Measurements from ENCODE around the gene ABCB6. TPM values are rescaled to one million over a fixed set of nuclear protein-coding genes. Genes with fewer than 3 reads are reported as not detected.

Gene ABCB6
- total and polyA plus RNA-seq, 2 donors: 25.7 to 54.8 TPM

DNA sequence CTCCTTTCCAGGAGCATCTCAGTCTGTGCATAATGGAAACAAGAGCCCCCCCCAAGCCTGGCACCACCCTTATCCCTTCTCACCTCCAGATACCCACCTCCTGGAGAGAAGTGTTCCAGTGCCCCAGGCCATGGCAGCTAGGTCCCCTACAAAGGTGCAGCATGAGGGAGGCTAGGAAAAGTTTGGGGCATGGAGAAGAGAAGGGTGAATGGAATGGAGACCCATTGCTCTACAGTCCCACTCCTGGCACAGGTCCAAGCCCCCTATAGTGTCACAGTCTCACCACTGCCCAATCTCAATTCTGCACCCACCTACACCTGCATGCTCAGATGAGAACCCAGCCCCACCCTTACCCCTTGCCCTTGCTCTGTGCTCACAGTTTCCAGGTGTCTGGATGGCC is 49.8 kb downstream of the ABCB6 start:
- Histone ChIP-seq H3K4me3 (ENCODE audit: low read depth, low read length) (no peak overlapping the region), H3K36me3 (ENCODE audit: insufficient read depth) (peaks cover 5% of the 10 kb centered on the region), H3K27ac (ENCODE audit: low read depth) (no peak overlapping the region), H3K4me1 (ENCODE audit: insufficient read depth) (no peaks in the 10 kb centered on the region)
- no peak for DNase-seq (ENCODE audit: extremely low spot score)

DNA sequence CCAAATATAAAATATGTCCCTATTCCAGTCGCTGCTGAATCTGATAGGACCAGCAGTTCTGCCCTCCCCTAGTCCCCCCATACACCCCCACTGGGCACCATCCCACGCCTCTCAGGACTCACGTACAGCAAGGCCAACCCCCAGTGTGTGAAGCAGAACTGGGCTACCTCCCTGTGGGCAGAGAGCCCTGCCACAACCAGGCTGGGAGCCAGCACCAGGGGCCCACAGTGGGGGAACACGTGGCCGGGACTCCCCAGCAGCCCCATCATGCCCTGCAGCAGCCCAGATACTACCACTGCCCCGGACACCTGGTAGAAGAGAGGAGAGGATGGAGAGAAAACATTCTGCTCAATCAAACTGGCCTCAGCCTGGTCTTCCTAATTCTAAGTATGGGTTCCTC is 50.2 kb downstream of the ABCB6 start:
- Histone ChIP-seq H3K4me1 (ENCODE audit: insufficient read depth) (no peaks in the 10 kb centered on the region), H3K4me3 (ENCODE audit: low read depth, low read length) (no peak overlapping the region), H3K27ac (ENCODE audit: low read depth) (no peak overlapping the region), H3K36me3 (ENCODE audit: insufficient read depth) (peaks cover 5% of the 10 kb centered on the region)
- DNase-seq (ENCODE audit: extremely low spot score): no peak
- WGBS: 53% methylated on average over 6 of the region's 6 CpGs

DNA sequence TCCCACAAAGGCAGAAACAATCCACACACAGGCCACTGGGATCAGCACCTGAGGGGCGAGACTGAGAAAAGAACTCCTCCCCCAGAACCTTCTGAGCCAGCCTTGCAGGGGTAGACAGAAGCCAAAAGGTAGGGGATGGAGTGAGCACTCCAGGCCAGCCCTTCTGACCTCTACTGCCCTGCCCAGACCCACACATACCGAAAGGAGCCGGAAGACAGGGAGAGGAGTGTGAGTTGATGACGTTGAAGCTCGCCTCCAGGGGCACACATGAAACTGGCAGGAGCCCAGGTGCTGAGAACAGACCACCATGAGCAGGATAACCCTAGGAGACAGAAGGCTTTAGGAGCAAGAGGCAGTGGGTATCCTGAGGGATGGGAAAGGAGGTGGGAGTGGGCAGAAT is 50.8 kb downstream of the ABCB6 start:
- Histone ChIP-seq H3K4me1 (ENCODE audit: insufficient read depth) (no peaks in the 10 kb centered on the region), H3K36me3 (ENCODE audit: insufficient read depth) (peaks cover 5% of the 10 kb centered on the region), H3K4me3 (ENCODE audit: low read depth, low read length) (no peak overlapping the region), H3K27ac (ENCODE audit: low read depth) (no peak overlapping the region)
- DNase-seq (ENCODE audit: extremely low spot score): no peak
- WGBS: 51% methylated on average over 5 of the region's 5 CpGs

DNA sequence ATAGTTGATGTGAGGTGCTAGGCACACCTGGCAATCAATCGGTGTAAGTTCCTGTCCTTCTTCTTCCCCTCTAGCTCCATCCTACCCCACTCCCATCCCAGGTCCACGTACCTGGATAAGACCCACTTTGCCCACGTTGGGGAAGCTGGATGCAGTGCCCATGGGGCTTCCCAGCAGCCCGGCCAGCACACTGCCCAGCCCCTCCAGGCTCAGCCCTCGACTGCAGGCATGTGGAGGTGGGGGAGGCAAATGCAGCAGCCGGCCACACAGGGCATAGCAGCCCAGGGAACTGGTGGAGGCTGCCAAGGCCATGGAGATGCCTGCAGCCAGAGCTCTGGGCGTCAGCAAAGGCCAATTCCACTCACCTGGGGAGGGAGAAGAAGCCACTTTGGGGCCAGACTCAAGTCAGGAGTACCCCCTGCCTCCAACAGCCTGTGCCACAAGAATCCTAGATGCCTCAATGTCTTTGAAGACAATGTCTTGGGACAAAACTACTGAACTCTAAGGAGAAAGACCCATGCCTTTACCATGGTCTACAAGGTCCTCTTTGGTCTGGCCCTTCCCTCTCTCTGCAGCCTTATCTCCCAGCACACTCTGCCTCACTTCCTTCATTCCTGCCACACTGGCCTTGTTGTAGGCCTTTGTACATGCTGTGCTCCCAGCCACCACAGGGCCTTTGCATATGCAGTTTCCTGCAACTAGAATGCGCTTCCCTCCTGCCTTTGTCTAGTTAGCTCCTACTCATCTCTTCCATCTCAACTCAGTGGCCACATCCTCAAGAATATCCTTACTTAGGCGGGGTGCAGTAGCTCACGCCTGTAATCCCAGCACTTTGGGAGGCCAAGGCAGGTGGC is 53.5 kb downstream of the ABCB6 start:
- H3K4me1 ChIP-seq (ENCODE audit: insufficient read depth): no peaks in the 10 kb centered on the region
- H3K36me3 ChIP-seq (ENCODE audit: insufficient read depth): no peaks in the 10 kb centered on the region
- no peak overlapping the region for H3K4me3 ChIP-seq (ENCODE audit: low read depth, low read length)
- no peak for DNase-seq (ENCODE audit: extremely low spot score)
- no peak overlapping the region for H3K27ac ChIP-seq (ENCODE audit: low read depth)
- WGBS: 85% methylated on average over 10 of the region's 10 CpGs

DNA sequence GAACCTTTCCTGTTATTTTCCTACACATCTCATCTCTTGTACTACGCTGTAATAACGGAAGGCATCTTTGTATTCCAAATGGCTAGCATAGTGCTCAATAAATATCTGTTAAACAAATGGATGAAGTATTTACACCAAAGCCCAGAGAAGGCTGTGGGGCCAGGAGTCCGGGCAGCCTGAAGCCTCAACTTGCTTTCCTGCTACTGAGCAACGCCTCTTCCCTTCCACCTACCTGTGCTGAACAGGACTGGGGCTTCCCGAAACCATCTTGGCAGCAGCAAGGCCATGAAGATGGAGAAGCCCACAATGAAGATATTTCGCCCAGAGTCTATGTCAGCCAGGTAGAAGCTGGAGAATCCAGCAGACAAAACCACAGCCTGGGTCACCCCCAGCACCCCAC is 55.6 kb downstream of the ABCB6 start:
- no peak for DNase-seq (ENCODE audit: extremely low spot score)
- 88% methylated on average over 6 of the region's 6 CpGs for WGBS

DNA sequence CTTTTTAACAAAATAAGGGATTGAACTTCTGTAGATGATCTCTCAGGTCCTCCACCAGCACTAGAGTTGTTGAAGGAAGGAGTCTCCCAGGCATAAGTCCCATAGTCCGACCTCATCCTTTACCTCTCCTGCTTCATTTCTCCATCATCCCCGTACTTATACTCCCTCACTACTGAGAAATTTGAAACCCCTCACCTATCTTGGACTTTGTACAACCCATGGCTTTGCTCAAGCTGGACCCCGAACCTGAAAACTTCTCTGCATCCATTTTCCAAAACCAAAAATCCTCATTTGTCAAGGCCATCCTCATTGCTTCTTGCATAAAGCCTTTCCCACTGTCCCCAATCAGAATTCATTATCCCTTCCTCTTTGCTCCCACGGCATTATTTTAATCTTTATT is 57.7 kb downstream of the ABCB6 start:
- Histone ChIP-seq H3K4me3 (ENCODE audit: low read depth, low read length) (peak overlapping the region; percentile 45), H3K4me1 (ENCODE audit: insufficient read depth) (no peaks in the 10 kb centered on the region), H3K27ac (ENCODE audit: low read depth) (peak overlapping the region; percentile 90), H3K36me3 (ENCODE audit: insufficient read depth) (no peaks in the 10 kb centered on the region)
- DNase-seq (ENCODE audit: extremely low spot score): no peak
- 71% methylated on average over 4 of the region's 4 CpGs for WGBS

More for the DNA sequence above, 55.6 kb downstream of the ABCB6 start:
- Histone ChIP-seq H3K27ac (ENCODE audit: low read depth) (no peak overlapping the region), H3K36me3 (ENCODE audit: insufficient read depth) (no peaks in the 10 kb centered on the region), H3K4me1 (ENCODE audit: insufficient read depth) (no peaks in the 10 kb centered on the region), H3K4me3 (ENCODE audit: low read depth, low read length) (no peak overlapping the region)

DNA sequence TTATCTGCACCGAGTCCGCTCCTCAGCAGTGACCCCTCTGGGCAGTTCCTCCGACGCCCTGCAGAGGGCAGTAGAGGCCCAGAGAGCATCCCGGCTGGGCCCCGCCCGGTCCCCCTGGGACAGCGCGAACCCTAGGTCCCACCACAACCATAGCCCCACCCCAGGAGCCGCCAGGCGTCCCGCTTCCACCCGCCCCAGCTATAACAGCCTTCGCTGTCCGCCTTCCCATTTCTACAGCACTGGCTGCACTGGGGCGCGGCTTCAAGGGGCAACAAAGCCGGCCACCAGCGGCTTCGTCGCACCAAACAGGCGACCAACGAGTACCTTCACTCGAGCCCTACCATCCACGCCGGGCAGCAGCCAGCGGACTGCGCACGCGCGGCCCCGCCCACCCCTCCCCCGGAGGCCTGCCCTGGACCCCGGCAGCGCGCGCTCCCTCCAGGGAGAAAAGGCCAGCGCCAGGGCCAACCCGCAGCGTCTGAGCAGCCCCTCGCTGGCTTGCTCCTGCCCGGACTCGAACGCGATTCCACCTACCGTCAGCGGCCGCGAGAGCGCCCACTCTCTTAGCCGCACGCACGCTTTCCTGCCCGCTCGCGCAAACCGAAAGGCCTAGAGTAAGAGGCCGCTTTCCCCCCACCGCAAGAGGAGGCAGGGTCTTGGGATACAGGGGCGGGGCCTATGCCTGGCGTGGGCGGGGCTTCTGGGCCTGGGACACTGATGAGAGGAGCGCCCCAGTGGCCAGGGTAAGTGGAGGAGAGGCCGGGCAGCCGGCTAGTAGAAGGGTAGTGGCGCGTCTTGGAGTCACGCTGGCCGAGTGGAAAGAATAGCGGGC is 58.4 kb downstream of the ABCB6 start, which contains the start of gene NHEJ1:
Gene NHEJ1, minus strand, starts transcription at position 630 of the 832 bp plus-strand sequence. CDS start 2,453 bp downstream, outside the sequence.
- peak within 1 kb of the TSS; percentile 90 for H3K27ac ChIP-seq (ENCODE audit: low read depth)

More for the DNA sequence above, 58.4 kb downstream of the ABCB6 start, which contains the start of gene NHEJ1:
- no peaks in the 10 kb centered on the region for H3K36me3 ChIP-seq (ENCODE audit: insufficient read depth)
- no peaks in the 10 kb centered on the region for H3K4me1 ChIP-seq (ENCODE audit: insufficient read depth)
- peak within 1 kb of the TSS; percentile 45 for H3K4me3 ChIP-seq (ENCODE audit: low read depth, low read length)
- under 1% methylated on average over 70 of the region's 70 CpGs for WGBS
- DNase-seq (ENCODE audit: extremely low spot score): peak; percentile 83

Other genes starting within 250 kb of the ABCB6 start
- gene FEV, start 233.8 kb downstream of the ABCB6 start, total RNA-seq: not detected
- not detected for gene FEV, start 233.8 kb downstream of the ABCB6 start, polyA plus RNA-seq
- gene CRYBA2, start 225.5 kb downstream of the ABCB6 start, total RNA-seq: not detected
- not detected for gene CRYBA2, start 225.5 kb downstream of the ABCB6 start, polyA plus RNA-seq
- not detected for gene CFAP65, start 177.4 kb downstream of the ABCB6 start, total RNA-seq
- gene CFAP65, start 177.4 kb downstream of the ABCB6 start, polyA plus RNA-seq: not detected
- gene IHH, start 158.0 kb downstream of the ABCB6 start, total RNA-seq: not detected
- 0.13 TPM for gene IHH, start 158.0 kb downstream of the ABCB6 start, polyA plus RNA-seq
- 13.3 TPM for gene NHEJ1, start 58.1 kb downstream of the ABCB6 start, total RNA-seq
- 17.6 TPM for gene NHEJ1, start 58.1 kb downstream of the ABCB6 start, polyA plus RNA-seq
- gene SLC23A3, start 48.9 kb downstream of the ABCB6 start, total RNA-seq: 2.2 TPM
- gene SLC23A3, start 48.9 kb downstream of the ABCB6 start, polyA plus RNA-seq: 0.79 TPM
- gene CNPPD1, start 42.0 kb downstream of the ABCB6 start, total RNA-seq: 23.0 TPM
- 77.7 TPM for gene CNPPD1, start 42.0 kb downstream of the ABCB6 start, polyA plus RNA-seq
- gene RETREG2, start 40.7 kb downstream of the ABCB6 start, total RNA-seq: 34.7 TPM
- gene RETREG2, start 40.7 kb downstream of the ABCB6 start, polyA plus RNA-seq: 65.4 TPM
- gene ZFAND2B, start 12.2 kb downstream of the ABCB6 start, total RNA-seq: 15.3 TPM
- 38.2 TPM for gene ZFAND2B, start 12.2 kb downstream of the ABCB6 start, polyA plus RNA-seq
- gene ATG9A, start 10.7 kb upstream of the ABCB6 start, total RNA-seq: 20.7 TPM
- 54.6 TPM for gene ATG9A, start 10.7 kb upstream of the ABCB6 start, polyA plus RNA-seq
- gene ANKZF1, start 10.8 kb upstream of the ABCB6 start, total RNA-seq: 30.6 TPM
- gene ANKZF1, start 10.8 kb upstream of the ABCB6 start, polyA plus RNA-seq: 22.3 TPM
- gene GLB1L, start 26.5 kb upstream of the ABCB6 start, total RNA-seq: 12.0 TPM
- 6.5 TPM for gene GLB1L, start 26.5 kb upstream of the ABCB6 start, polyA plus RNA-seq
- gene STK16, start 26.5 kb upstream of the ABCB6 start, total RNA-seq: 11.2 TPM
- gene STK16, start 26.5 kb upstream of the ABCB6 start, polyA plus RNA-seq: 36.3 TPM
- gene TUBA4B, start 34.3 kb upstream of the ABCB6 start, total RNA-seq: not detected
- gene TUBA4B, start 34.3 kb upstream of the ABCB6 start, polyA plus RNA-seq: not detected
- gene TUBA4A, start 35.0 kb upstream of the ABCB6 start, total RNA-seq: 4.8 TPM
- gene TUBA4A, start 35.0 kb upstream of the ABCB6 start, polyA plus RNA-seq: 41.9 TPM
- 38.7 TPM for gene DNAJB2, start 60.4 kb upstream of the ABCB6 start, total RNA-seq
- gene DNAJB2, start 60.4 kb upstream of the ABCB6 start, polyA plus RNA-seq: 76.9 TPM
- gene PTPRN, start 90.4 kb upstream of the ABCB6 start, total RNA-seq: 1.0 TPM
- 2.1 TPM for gene PTPRN, start 90.4 kb upstream of the ABCB6 start, polyA plus RNA-seq
- gene RESP18, start 113.8 kb upstream of the ABCB6 start, total RNA-seq: not detected
- gene RESP18, start 113.8 kb upstream of the ABCB6 start, polyA plus RNA-seq: not detected
- gene DNPEP, start 169.0 kb upstream of the ABCB6 start, total RNA-seq: 36.9 TPM
- gene DNPEP, start 169.0 kb upstream of the ABCB6 start, polyA plus RNA-seq: 96.8 TPM
- 1,909 TPM for gene DES, start 199.4 kb upstream of the ABCB6 start, total RNA-seq
- gene DES, start 199.4 kb upstream of the ABCB6 start, polyA plus RNA-seq: 8,236 TPM
- gene SPEG, start 215.9 kb upstream of the ABCB6 start, total RNA-seq: 31.2 TPM
- gene SPEG, start 215.9 kb upstream of the ABCB6 start, polyA plus RNA-seq: 226 TPM